ENCODE measurements around the gene PJA1.
A peak's percentile ranks its signal among the peaks of the same experiment; 100 is the strongest.

The PJA1 gene

DNA sequence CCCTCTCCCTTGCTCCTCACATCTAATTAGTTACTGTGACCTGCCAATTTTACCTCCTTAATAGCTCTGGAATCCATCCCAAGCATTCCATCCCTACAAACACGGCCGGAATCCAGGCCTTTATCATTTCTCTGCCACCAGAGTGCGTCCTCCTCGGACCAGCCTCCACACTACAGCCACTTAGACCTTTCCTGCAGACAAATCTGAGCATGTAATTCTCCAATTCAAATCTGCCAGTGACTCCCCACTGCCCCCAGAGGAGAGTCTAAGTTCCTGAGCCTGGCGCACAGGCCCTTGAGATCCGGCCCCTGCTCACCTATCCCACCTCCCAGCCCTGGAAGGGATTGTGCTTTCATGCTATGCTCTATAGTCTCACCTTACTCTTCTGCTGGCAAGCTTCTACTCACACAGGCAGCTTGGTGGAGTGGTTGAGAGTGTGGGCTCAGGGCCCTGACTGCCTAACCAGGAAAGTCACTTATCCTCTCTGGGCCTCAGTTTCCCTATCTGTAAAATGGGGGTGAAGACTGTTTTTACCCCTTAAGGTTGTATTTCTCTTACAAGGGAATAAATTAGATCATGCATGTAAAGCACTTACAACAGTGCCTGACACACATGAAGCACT lies 31.2 kb downstream of the PJA1 start:
- H2AFZ ChIP-seq (ENCODE audit: low read length) = no peak overlapping the region
- no peaks in the 10 kb centered on the region for H4K20me1 ChIP-seq (ENCODE audit: insufficient read depth, low read length)
- no peaks in the 10 kb centered on the region for H3K9me3 ChIP-seq (ENCODE audit: low read length)
- no peaks in the 10 kb centered on the region for H3K79me2 ChIP-seq (ENCODE audit: insufficient read depth, low read length)
- no peaks in the 10 kb centered on the region for H3F3A ChIP-seq (ENCODE audit: insufficient read depth, low read length)
- no peaks in the 10 kb centered on the region for H3K27me3 ChIP-seq (ENCODE audit: insufficient read depth, low read length)
- H3K4me3 ChIP-seq (ENCODE audit: low read depth, low read length, poor library complexity, severe bottlenecking) = no peak overlapping the region
- H3K4me1 ChIP-seq (ENCODE audit: insufficient read depth, low read length, severe bottlenecking) = no peaks in the 10 kb centered on the region
- H3K27ac ChIP-seq (ENCODE audit: low read depth, low read length, poor library complexity, severe bottlenecking) = no peak overlapping the region
- no peaks in the 10 kb centered on the region for H3K36me3 ChIP-seq (ENCODE audit: insufficient read depth, low read length)
- H3K9me2 ChIP-seq (ENCODE audit: low read depth, low read length) = no peaks in the 10 kb centered on the region
- H3K4me2 ChIP-seq (ENCODE audit: low read length) = no peak overlapping the region
- TF ChIP-seq EZH2 (IDR thresholded peaks at IDR 0.05; ENCODE audit: borderline replicate concordance, low read length) (no peak), CTCF (IDR thresholded peaks at IDR 0.05; ENCODE audit: low read length) (peak; percentile 30; the same call in 1 of the 2 replicates)
- H3K9ac ChIP-seq (ENCODE audit: low read length) = no peak overlapping the region

DNA sequence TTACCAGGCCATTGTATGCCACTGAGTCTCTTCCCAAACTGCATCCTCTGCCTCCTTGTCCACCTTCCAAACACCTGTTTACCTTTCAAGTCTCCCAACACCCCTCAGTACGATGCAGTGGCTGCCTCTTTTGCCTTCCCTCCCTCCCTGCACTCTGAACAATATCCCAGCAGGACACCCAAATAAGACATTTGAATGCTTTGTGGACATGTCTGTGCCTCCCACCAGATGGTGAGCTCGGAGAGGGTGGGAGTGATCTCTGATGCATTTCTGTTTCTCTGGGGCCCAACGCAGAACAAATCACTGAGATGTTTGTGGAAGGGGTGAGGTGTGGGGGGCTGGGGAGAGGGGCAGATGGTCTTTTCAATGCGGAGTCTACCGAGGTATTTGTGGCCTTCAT lies 33.4 kb downstream of the PJA1 start:
- H3K27ac ChIP-seq (ENCODE audit: low read depth, low read length, poor library complexity, severe bottlenecking) = no peak overlapping the region

DNA sequence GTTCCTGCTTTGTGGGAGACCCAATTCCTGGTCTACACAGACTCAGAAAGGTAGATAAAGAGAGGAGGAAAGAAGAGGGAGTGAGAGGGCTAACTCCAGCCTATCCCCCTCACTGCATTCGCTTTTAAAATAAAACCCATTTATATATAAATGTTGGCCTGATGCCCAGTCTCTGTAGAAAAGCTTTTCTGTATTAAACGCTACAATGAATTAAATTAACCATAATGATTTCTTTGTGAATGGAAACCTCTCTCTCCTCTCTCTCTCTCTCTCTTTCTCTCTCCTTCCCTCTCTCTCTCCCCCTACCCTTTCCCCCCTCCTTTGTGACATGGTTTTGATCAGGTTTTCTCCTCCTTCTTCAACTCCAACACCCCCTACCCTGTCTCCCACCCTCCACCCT lies 34.8 kb downstream of the PJA1 start:
- H2AFZ ChIP-seq (ENCODE audit: low read length) = no peak overlapping the region
- no peaks in the 10 kb centered on the region for H3K79me2 ChIP-seq (ENCODE audit: insufficient read depth, low read length)
- no peaks in the 10 kb centered on the region for H3K36me3 ChIP-seq (ENCODE audit: insufficient read depth, low read length)
- H4K20me1 ChIP-seq (ENCODE audit: insufficient read depth, low read length) = no peaks in the 10 kb centered on the region
- TF ChIP-seq CTCF (IDR thresholded peaks at IDR 0.05; ENCODE audit: low read length) = no peak
- TF ChIP-seq EZH2 (IDR thresholded peaks at IDR 0.05; ENCODE audit: borderline replicate concordance, low read length) = no peak
- H3K4me1 ChIP-seq (ENCODE audit: insufficient read depth, low read length, severe bottlenecking) = no peaks in the 10 kb centered on the region
- H3F3A ChIP-seq (ENCODE audit: insufficient read depth, low read length) = no peaks in the 10 kb centered on the region
- H3K9me2 ChIP-seq (ENCODE audit: low read depth, low read length) = no peaks in the 10 kb centered on the region
- no peak overlapping the region for H3K9ac ChIP-seq (ENCODE audit: low read length)
- no peak overlapping the region for H3K4me2 ChIP-seq (ENCODE audit: low read length)
- no peak overlapping the region for H3K27ac ChIP-seq (ENCODE audit: low read depth, low read length, poor library complexity, severe bottlenecking)
- H3K9me3 ChIP-seq (ENCODE audit: low read length) = no peaks in the 10 kb centered on the region
- H3K4me3 ChIP-seq (ENCODE audit: low read depth, low read length, poor library complexity, severe bottlenecking) = no peak overlapping the region
- no peaks in the 10 kb centered on the region for H3K27me3 ChIP-seq (ENCODE audit: insufficient read depth, low read length)

More for the DNA sequence above, 33.4 kb downstream of the PJA1 start:
- H3F3A ChIP-seq (ENCODE audit: insufficient read depth, low read length) = no peaks in the 10 kb centered on the region
- no peaks in the 10 kb centered on the region for H3K79me2 ChIP-seq (ENCODE audit: insufficient read depth, low read length)
- H3K4me3 ChIP-seq (ENCODE audit: low read depth, low read length, poor library complexity, severe bottlenecking) = no peak overlapping the region
- H3K9me3 ChIP-seq (ENCODE audit: low read length) = no peaks in the 10 kb centered on the region
- H3K9ac ChIP-seq (ENCODE audit: low read length) = no peak overlapping the region
- H3K27me3 ChIP-seq (ENCODE audit: insufficient read depth, low read length) = no peaks in the 10 kb centered on the region
- no peaks in the 10 kb centered on the region for H3K4me1 ChIP-seq (ENCODE audit: insufficient read depth, low read length, severe bottlenecking)
- no peaks in the 10 kb centered on the region for H3K9me2 ChIP-seq (ENCODE audit: low read depth, low read length)
- no peak overlapping the region for H3K4me2 ChIP-seq (ENCODE audit: low read length)
- no peaks in the 10 kb centered on the region for H4K20me1 ChIP-seq (ENCODE audit: insufficient read depth, low read length)
- no peak for TF ChIP-seq CTCF (IDR thresholded peaks at IDR 0.05; ENCODE audit: low read length)
- TF ChIP-seq EZH2 (IDR thresholded peaks at IDR 0.05; ENCODE audit: borderline replicate concordance, low read length) = no peak
- no peaks in the 10 kb centered on the region for H3K36me3 ChIP-seq (ENCODE audit: insufficient read depth, low read length)
- no peak overlapping the region for H2AFZ ChIP-seq (ENCODE audit: low read length)

Data from OCI-LY1 (cell line).